ENCODE measurements around the gene SLC11A1.
A peak's percentile ranks its signal among the peaks of the same experiment; 100 is the strongest.

SLC11A1 gene

DNA sequence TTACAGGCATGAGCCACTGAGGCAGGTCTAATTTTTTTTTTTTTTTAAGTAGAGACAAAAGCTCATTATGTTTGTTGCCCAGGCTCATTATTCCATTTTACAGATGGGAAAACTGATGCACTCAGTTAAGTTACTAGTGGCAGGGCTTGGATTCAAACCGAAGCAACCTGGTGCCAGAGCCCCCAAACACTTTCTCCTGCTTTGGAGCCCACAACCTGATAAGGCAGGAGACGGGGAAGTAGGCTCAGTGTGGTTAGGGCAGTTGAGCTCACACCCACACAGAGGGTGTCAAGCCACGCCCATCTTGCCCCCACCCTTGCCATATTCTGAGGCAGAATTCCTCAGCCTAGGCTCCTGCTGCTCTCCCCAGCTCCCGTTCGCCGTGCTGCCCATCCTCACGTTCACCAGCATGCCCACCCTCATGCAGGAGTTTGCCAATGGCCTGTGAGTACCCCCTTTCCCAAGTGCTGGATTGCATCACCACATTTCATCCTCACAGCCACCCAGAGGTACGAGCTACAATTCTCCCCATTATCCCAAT, 11.7 kb downstream of the SLC11A1 start:
- no peak for DNase-seq (ENCODE audit: low read depth in 2 of 2)

DNA sequence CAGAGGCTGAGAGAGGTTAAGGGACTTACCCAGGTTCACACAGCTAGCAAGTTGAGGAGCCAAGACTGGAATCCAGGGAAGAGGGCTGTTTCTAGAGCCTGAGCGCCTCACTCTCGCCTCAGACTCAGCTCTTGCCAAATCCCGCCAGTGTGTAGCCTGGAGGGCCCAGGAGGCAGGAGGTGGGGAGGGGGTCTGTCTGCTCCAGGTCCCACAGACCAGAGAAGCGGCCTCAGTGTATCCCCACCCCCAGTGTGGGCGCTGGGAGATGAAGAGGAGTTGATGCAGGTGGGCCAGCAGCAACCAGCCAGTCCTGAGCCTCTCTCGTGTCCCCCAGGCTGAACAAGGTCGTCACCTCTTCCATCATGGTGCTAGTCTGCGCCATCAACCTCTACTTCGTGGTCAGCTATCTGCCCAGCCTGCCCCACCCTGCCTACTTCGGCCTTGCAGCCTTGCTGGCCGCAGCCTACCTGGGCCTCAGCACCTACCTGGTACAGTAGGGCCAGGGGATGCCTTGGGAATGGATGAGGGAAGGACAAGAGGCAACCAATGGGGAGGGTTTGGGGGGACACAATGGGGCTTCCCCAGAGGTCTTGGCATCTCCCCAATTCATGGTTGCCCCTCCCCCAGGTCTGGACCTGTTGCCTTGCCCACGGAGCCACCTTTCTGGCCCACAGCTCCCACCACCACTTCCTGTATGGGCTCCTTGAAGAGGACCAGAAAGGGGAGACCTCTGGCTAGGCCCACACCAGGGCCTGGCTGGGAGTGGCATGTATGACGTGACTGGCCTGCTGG, 12.4 kb downstream of the SLC11A1 start:
- DNase-seq (ENCODE audit: low read depth in 2 of 2): no peak

DNA sequence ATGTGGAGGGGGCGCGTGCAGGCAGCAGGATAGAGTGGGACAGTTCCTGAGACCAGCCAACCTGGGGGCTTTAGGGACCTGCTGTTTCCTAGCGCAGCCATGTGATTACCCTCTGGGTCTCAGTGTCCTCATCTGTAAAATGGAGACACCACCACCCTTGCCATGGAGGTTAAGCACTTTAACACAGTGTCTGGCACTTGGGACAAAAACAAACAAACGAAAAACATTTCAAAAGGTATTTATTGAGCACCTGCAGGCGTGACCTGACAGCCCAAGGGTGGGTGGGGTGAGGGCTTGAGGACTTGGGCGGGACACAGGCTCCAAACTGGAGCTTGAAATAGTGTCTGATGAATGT, 13.0 kb downstream of the SLC11A1 start:
- no peak for DNase-seq (ENCODE audit: low read depth in 2 of 2)

DNA sequence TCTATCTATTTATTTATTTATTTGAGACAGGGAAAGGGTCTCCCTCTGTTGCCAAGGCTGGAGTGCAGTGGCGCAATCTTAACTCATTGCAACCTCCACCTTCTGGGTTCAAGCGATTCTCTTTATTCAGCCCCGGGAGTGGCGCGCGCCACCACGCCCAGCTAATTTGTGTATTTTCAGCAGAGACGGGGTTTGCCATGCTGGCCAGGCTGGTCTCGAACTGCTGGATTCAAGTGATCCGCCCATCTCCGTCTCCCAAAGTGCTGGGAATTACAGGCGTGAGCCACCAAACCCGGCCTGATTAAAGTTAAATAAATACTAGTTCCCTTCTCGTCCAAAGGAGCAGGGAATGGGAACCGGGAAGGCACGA, 13.4 kb downstream of the SLC11A1 start:
- no peak for DNase-seq (ENCODE audit: low read depth in 2 of 2)

DNA sequence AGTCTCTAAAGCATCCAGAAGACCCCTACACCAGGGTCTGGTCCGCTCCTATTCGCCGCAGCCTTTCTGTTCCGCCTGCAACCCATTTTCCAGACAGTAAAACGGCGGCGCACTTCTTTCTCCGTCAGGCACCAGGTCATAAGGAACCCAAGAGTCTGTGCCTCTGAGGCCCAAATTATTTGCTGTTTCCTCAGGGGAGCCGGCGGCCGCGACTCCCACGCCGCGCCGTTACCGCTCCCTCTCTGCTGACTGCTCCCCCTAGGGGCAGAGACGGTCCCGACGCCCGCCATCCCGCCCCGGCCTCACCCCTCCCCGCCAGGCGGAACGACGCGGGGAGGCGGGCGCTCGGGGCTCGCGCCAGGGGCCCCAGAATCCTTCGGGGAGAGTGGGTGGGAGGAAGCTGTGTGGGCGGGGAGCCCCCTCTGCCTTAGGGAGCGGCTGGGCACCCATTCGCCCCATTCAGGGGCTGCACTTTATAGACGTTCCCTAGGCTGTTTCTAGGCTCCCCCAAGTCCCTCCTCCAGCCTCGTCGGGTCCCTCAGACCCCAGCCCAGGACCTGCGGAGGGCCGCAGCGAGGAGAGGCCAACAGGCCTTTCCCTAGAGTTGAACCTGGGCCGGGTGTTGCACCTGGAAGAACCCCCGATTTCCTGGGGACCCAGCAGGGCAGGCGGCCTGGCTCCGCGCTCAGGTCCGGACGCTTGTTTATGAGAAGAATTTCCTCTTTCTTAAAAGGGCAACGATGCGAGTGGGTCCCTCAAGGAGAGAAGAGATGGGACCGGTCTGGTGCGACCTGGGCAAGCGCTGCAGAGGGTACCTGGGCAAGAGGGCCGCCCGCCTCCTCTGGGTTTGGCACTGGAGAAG, 14.0 kb downstream of the SLC11A1 start:
- peak; percentile 85 to 87 for DNase-seq (ENCODE audit: low read depth in 2 of 2)

DNA sequence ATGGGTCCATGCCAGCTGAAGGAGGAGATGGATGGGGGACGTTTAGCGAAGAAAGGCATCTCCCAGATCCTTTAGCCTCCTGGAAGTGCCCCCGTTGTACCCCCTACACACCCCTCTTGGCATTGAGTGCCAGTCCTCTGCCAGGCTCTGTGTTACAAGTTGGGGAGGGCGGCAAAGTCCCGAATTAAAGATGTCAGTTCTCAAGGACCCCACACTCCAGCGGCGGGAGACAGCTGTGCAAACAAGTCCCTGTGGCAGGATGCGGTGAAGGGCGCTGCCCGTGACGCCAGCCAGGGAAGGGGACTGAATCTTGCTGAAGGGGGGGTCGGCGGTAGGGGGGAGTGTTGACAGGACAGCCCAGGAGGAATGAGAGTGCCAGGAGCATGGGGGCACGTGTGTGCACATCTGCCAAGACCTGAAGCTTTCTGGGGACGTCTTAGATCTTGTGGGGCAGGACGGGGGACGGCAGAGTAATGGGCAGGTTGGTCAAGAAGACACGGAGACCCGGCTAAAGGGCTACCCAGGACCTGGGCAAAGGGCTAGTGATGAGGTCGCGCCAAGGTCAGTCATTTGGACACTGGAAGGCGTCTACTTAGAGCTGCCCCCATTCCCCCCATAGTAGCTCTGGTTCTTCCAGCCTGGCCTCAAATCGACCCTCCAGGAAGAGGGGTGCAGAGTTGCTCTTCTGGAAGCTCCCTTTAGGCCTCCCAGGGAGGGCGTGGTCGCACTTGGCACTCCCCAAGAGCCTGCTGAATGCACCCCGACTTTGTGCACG, 14.8 kb downstream of the SLC11A1 start:
- peak in 1 of 2 experiments; percentile 32 for DNase-seq (ENCODE audit: low read depth in 2 of 2)

DNA sequence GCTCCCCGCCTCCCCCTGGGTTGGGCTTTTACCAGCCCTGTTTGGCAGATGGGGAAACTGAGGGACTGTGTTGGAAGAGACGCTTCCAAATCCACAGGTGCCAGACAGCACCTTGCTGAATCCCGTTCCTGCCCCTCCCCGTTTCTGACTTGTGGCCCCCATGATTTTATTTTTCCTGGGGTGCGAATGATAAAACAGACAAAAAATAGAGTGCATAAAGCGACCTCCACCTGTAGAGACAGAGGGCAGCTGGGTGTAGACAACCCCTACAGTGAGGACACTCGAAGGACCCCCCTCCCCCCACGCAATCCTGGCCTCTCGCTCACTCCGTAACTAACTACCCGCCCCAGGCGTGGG, 15.4 kb downstream of the SLC11A1 start:
- DNase-seq (ENCODE audit: low read depth in 2 of 2): no peak

DNA sequence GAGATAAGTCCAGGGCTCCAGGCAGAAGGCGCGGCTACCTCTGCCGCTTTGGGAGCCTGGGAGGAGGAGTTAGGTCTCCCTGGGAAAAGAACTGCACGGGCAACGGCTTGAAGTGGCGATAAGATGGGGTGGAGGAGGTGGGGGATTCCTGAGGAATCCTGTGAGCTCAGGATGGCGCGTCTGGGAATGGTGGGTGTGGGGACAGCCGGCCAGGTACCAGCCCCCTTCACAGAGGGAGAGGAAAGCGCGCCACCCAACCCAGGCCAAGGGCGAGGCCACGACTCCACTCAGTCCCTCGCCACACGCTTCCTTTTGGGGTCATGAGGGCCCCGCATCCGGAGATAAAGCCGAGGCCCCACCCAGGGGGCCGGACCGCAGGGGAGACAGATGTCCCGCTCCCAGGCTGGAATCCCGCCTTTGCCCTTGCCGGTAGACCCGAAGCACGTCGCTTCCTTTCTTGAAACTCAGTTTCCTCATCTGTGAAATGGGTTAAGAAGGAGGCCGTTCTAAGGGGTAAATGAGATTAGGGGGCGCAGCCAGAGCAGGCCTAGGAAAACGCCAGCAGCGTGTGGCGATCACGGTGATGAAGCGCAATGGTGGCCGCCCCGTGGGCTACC, 15.9 kb downstream of the SLC11A1 start:
- DNase-seq (ENCODE audit: low read depth in 2 of 2): peak in 1 of 2 experiments; percentile 32

DNA sequence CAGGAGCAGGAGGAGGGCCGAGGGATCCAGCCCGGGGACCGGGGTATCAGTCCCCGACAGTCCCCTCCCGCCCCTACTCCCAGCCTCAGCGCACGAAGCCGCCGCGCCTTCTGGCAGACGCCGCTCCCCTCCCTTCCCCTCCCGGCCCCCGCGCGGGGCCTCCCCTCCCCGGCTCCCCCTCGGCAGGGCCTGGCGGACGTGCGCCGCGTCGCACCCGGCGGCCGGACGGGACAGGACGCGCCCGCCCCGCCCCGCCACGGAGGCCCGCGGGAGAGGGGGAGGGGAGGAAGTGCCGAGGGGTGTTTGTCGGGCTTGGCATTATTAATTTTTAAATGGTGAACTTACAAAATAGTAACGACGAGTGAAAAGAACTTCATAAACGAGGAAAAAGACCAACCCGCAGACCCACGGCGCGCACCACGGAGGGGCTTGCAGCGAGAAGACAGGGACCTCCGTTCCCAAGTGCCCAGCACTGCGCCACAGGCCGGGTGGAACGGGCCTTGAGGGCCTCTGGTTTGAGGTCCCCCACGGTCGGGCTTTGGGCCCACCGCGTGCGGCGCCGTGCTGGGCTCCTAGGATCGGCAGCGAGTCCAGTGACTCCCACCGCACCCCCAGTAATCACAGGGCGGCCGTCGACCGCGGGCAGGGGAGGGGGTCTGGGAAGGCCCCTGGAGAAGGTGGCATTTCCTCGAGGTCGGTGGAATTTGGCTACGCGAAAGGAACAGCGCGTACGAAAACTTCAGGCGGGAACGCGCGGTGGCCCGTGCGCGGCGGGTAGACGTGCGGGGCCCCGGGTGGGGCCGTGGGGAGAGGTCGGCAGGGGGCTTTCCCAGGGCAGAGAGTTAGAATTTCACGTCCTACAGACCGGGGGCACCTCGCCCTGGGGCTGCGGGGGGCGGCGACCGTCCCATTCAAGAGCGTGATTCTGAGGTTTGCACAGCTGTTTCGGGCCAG, 16.6 kb downstream of the SLC11A1 start:
- DNase-seq (ENCODE audit: low read depth in 2 of 2): peak in 1 of 2 experiments; percentile 30

DNA sequence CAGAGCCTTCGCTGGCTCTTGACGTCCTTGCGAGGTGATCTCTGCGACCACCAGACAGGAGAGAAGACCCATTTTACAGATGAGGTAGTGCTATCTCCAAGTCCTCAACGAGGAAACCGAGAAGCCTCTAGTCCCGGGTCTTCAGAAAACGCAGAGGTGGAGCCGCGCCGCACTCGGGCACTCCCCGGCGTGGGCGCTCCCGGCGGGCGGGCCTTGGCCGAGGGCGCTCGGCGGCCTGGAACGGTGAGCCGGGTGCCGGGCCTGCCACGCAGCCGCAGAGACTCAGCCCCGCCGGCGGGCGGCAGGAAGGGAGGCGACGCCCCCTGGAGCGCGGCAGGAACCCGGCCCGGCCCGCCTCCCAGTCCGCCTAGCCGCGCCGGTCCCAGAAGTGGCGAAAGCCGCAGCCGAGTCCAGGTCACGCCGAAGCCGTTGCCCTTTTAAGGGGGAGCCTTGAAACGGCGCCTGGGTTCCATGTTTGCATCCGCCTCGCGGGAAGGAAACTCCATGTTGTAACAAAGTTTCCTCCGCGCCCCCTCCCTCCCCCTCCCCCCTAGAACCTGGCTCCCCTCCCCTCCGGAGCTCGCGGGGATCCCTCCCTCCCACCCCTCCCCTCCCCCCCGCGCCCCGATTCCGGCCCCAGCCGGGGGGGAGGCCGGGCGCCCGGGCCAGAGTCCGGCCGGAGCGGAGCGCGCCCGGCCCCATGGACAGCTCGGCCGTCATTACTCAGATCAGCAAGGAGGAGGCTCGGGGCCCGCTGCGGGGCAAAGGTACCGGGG, 17.5 kb downstream of the SLC11A1 start, which contains the start of gene CTDSP1:
Gene CTDSP1 (plus strand): TSS at position 478 of the 776 bp plus-strand sequence. CDS start 223 bp downstream, at position 701.
- DNase-seq (ENCODE audit: low read depth in 2 of 2): peak; percentile 85 to 86

DNA sequence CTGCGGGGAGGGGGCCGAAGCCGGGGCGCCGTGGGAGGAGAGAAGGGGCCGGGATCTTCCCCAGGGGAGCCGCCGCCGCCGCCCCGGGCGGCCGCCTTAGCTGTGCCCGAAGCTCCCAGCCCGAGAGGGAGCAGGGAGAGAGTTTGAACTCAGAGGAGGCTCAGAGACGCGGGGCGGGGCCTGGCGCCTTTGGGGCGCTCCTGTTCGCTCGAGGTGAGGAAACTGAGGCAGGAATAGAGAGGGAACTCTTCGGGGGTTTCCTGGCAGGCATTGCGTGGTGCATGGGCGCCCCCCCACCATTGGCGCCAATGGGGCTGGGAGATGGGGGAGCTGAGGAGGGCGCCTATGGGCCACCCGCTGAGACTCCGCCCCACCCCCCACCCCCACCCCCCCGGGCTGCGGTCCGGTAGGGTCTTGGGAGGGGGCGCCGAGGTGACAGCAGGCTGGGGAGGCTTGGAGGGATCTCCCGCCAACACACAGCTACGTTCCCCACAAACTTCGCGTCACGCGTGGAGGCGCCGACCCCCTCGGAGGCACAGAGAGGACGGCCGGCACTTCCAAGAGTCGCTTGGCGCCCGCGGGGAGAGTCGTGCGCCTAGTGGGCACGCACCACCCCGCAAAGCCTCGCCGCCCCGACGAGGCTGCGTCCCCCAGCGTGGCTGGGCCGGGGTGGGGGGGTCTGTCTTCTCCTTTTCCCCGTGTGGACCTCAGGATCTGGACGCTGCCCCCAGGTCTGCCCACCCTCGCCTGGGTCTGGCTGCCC, 18.3 kb downstream of the SLC11A1 start:
- peak in 1 of 2 experiments; percentile 17 for DNase-seq (ENCODE audit: low read depth in 2 of 2)

DNA sequence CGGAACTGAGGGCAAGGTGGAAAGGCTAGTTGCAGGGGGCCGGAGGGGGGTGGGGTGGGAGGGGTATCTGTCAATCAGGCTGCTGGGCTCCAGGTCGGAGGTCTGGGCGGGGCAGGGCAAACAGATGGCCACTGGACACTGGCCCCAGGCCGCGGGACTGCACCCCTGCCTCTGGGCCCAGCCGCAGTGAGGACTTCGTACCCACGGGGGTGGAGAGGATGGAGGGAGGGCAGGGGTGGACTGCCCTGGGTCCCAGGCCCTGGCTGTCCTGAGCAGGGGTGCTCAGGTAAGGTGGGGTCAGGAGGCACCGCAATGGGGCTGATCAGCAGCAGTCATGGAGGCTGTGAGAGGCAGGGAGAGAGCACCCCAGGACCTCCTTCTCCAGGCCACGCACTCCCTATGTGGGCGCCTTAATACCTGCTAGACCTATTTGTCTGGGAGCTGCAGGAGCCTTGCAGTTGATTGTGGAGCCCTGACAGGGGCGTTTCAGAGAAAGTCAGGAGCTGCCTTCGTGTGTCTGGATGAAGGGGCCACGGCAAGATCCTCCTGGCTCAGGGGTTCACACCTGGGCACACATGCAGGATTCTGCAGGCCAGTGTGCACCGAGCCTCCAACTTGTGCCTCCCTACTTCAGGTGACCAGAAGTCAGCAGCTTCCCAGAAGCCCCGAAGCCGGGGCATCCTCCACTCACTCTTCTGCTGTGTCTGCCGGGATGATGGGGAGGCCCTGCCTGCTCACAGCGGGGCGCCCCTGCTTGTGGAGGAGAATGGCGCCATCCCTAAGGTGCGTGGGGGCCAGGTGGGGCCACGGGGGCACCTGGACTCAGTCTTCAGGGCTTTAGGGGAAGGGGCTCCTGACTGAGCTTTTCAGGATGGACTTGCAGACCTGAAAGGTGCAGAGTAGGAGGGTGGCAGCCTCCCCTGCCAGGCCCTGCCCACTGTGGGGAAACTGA, 19.1 kb downstream of the SLC11A1 start:
- DNase-seq (ENCODE audit: low read depth in 2 of 2): no peak

DNA sequence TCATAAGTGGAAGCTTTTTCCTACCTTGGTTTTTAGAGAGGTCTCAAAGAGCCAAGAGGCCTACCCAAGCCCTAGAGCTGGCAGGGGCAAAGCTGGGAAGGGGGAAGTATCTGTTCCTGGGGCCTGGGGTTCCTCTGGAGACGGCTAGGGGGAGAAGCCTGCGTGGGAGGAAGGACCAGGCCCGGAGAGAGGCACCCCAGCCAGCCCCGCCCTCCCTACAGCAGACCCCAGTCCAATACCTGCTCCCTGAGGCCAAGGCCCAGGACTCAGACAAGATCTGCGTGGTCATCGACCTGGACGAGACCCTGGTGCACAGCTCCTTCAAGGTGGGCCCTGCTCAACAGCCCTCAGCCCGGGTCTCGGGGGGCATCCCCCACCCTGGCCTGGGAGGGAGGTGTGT, 19.8 kb downstream of the SLC11A1 start:
- no peak for DNase-seq (ENCODE audit: low read depth in 2 of 2)

DNA sequence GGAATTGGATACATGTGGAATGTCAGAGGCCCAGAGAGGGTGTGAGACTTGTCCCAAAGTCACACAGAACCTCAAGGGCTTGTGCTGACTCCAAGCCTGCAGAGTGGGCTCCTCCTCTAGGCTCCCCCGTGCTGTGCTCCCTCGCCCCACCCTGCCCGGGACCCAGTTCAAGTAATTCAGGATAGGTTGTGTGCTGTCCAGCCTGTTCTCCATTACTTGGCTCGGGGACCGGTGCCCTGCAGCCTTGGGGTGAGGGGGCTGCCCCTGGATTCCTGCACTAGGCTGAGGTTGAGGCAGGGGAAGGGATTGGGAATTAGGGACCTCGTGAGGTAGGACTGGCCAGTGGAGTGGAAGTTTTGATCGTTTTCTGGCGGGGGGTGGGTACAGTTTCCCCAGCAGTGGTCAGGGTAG, 20.4 kb downstream of the SLC11A1 start:
- no peak for DNase-seq (ENCODE audit: low read depth in 2 of 2)

DNA sequence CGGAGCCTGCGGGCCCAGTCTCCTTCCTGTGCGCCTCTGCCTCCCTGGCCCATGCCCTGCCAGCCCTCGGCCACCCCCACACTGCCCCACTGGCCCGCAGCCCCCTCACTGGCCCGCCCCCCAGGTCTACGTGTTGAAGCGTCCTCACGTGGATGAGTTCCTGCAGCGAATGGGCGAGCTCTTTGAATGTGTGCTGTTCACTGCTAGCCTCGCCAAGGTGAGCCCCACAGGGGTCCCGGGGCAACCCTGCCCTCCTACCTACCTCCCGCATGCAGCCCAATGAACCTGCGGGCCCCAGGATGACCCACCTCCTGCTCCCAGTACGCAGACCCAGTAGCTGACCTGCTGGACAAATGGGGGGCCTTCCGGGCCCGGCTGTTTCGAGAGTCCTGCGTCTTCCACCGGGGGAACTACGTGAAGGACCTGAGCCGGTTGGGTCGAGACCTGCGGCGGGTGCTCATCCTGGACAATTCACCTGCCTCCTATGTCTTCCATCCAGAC, 20.9 kb downstream of the SLC11A1 start:
- DNase-seq (ENCODE audit: low read depth in 2 of 2): no peak

DNA sequence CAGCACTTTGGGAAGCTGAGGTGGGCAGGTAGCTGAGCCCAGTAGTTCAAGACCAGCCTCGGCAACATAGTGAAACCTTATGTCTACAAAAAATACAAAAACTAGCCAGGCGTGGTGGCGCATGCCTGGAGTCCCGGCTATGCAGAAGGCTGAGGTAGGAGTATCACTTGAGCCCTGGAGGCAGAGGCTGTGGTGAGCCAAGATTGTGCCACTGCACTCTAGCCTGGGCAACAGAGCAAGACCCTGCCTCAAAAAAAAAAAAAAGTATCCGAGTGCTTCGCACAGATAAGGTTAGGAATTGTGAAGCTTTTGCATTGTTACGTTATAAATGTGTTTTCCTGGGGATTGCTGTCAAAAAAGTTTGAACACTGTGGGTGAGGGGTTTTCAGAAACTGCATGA, 21.7 kb downstream of the SLC11A1 start:
- DNase-seq (ENCODE audit: low read depth in 2 of 2): no peak

DNA sequence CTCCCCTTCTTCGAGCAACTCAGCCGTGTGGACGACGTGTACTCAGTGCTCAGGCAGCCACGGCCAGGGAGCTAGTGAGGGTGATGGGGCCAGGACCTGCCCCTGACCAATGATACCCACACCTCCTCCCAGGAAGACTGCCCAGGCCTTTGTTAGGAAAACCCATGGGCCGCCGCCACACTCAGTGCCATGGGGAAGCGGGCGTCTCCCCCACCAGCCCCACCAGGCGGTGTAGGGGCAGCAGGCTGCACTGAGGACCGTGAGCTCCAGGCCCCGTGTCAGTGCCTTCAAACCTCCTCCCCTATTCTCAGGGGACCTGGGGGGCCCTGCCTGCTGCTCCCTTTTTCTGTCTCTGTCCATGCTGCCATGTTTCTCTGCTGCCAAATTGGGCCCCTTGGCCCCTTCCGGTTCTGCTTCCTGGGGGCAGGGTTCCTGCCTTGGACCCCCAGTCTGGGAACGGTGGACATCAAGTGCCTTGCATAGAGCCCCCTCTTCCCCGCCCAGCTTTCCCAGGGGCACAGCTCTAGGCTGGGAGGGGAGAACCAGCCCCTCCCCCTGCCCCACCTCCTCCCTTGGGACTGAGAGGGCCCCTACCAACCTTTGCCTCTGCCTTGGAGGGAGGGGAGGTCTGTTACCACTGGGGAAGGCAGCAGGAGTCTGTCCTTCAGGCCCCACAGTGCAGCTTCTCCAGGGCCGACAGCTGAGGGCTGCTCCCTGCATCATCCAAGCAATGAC, 22.4 kb downstream of the SLC11A1 start:
- DNase-seq (ENCODE audit: low read depth in 2 of 2): no peak

Measured in stimulated activated CD4-positive, alpha-beta T cell treated with anti-CD3 and anti-CD28 coated beads, Interleukin-12 subunit alpha, Interleukin-12 subunit beta, amount 100 ng/mL, for 24 hours (primary cell).